PC-3 (cell line): ENCODE results near the gene DAAM1. TPM values are rescaled to one million over a fixed set of nuclear protein-coding genes. Genes with fewer than 3 reads are reported as not detected.

Source experiments
- ATAC-seq: fragments of 200-7000 bp; cut with Tn5 transposase; 2 replicates; pipeline ENCODE4 v1.9.1; 2020; ENCODE audit warnings: mild to moderate bottlenecking, moderate library complexity
- BruUV-seq: library from RNA; stranded (reverse); fragments of 400-500 nt; replicated peaks from 2 replicates; lab custom pipeline; 2021; lab: Mats Ljungman, UMichigan
- CTCF ChIA-PET: fragments of 300-600 bp; sonication (Branson Sonifier 250); formaldehyde crosslinking; loops from one replicate; lab custom pipeline; 2022; ENCODE audit warnings: antibody characterized with exemption; lab: Charles Lee
- POLR2A ChIA-PET: fragments of 300-600 bp; sonication (Branson Sonifier 250); formaldehyde crosslinking; loops from one replicate; lab custom pipeline; 2022; ENCODE audit warnings: antibody characterized with exemption; ENCODE audit not compliant: unreplicated experiment; lab: Charles Lee
- DNase-seq: peaks from one replicate; pipeline ENCODE4 v3.0.0-alpha.2; 2015
- H2AFZ ChIP-seq: fragments of 300-600 bp; sonication (generic); 2 replicates; pipeline ENCODE4 v1.6.0; 2016; ENCODE audit warnings: antibody characterized with exemption, low read length
- H3F3A ChIP-seq: fragments of 300-600 bp; sonication (generic); one replicate; pipeline ENCODE4 v1.6.0; 2017; ENCODE audit warnings: antibody characterized with exemption, low read length, control low read depth, mild to moderate bottlenecking; ENCODE audit not compliant: unreplicated experiment
- H3K27ac ChIP-seq: fragments of 300-600 bp; sonication (generic); 2 replicates; pipeline ENCODE4 v1.5.1; 2016; ENCODE audit warnings: mild to moderate bottlenecking, low read length
- H3K27me3 ChIP-seq: fragments of 300-600 bp; sonication (generic); 2 replicates; pipeline ENCODE4 v1.6.1; 2016; ENCODE audit warnings: low read length, mixed read lengths
- H3K36me3 ChIP-seq: fragments of 300-600 bp; sonication (generic); 2 replicates; pipeline ENCODE4 v1.6.1; 2016; ENCODE audit warnings: low read depth, mixed run types, low read length, mixed read lengths
- H3K4me1 ChIP-seq: fragments of 300-600 bp; sonication (generic); 2 replicates; pipeline ENCODE4 v1.5.1; 2016; ENCODE audit warnings: low read length; ENCODE audit not compliant: insufficient read depth
- H3K4me2 ChIP-seq: fragments of 300-600 bp; sonication (generic); 2 replicates; pipeline ENCODE4 v1.6.0; 2016; ENCODE audit warnings: low read length
- H3K4me3 ChIP-seq: fragments of 300-600 bp; sonication (generic); 2 replicates; pipeline ENCODE4 v1.5.1; 2016; ENCODE audit warnings: mild to moderate bottlenecking, low read length, mixed read lengths
- H3K79me2 ChIP-seq: fragments of 300-600 bp; sonication (generic); 2 replicates; pipeline ENCODE4 v1.6.1; 2017; ENCODE audit warnings: low read length, mixed read lengths
- H3K9ac ChIP-seq: fragments of 300-600 bp; sonication (generic); 2 replicates; pipeline ENCODE4 v1.6.0; 2016; ENCODE audit warnings: mild to moderate bottlenecking, low read length
- H3K9me2 ChIP-seq: fragments of 300-600 bp; sonication (generic); replicated peaks from 2 replicates; pipeline ENCODE4 v1.6.1; 2016; ENCODE audit warnings: mixed run types, low read length, mixed read lengths
- H3K9me3 ChIP-seq: fragments of 300-600 bp; sonication (generic); 2 replicates; pipeline ENCODE4 v1.6.1; 2016; ENCODE audit warnings: low read length, mixed read lengths
- H4K20me1 ChIP-seq: fragments of 300-600 bp; sonication (generic); 2 replicates; pipeline ENCODE4 v1.6.1; 2016; ENCODE audit warnings: low read length, mixed read lengths
- CTCF ChIP-seq: fragments of 300-600 bp; sonication (generic); conservative IDR thresholded peaks from 2 replicates; pipeline ENCODE4 v1.5.1; 2017; ENCODE audit warnings: antibody characterized with exemption, low read depth, mild to moderate bottlenecking, low read length
- EZH2 ChIP-seq: fragments of 300-600 bp; sonication (generic); IDR thresholded peaks from one replicate; pipeline ENCODE4 v1.6.1; 2017; ENCODE audit warnings: antibody characterized with exemption, mild to moderate bottlenecking, low read length; ENCODE audit not compliant: unreplicated experiment
- EZH2phosphoT487 ChIP-seq: fragments of 300-600 bp; sonication (generic); IDR thresholded peaks from 2 replicates; pipeline ENCODE4 v1.6.1; 2018; ENCODE audit warnings: mild to moderate bottlenecking, antibody characterized with exemption, low read length, borderline replicate concordance
- intact Hi-C: fragments of 100-400 bp; cut with micrococcal nuclease; formaldehyde crosslinking; loops from 2 replicates; pipeline ENCODE4 v1.9.0; 2023
- total RNA-seq: library from RNA; depleted of rRNA; stranded (reverse); fragments of >200 nt; gene quantifications from 2 replicates; pipeline ENCODE4 v1.2.3, GENCODE V29; 2014

Gene DAAM1
- total RNA-seq, 1 experiment from 2014 or later, result 32.7 TPM

- no peaks in the 10 kb centered on the region for H3K79me2 ChIP-seq
- H3K36me3 ChIP-seq, result peaks cover 3% of the 10 kb centered on the region; the same call in 1 of the 2 replicates
- no peak overlapping the region for H3K4me2 ChIP-seq
- H3K27me3 ChIP-seq, result no peaks in the 10 kb centered on the region
- no TSS peak for BruUV-seq
- H3K9me3 ChIP-seq, result no peaks in the 10 kb centered on the region
- TF ChIP-seq EZH2 (no peak), EZH2phosphoT487 (no peak), CTCF (no peak)
- no peak overlapping the region for H3K4me3 ChIP-seq
- no peak overlapping the region for H3K9ac ChIP-seq
- H3K27ac ChIP-seq, result no peak overlapping the region
- DNase-seq (no peak), ATAC-seq (peak; percentile 38)
- no peak overlapping the region for H2AFZ ChIP-seq
- H3F3A ChIP-seq, result no peaks in the 10 kb centered on the region
- H4K20me1 ChIP-seq, result no peaks in the 10 kb centered on the region
- H3K4me1 ChIP-seq, result peaks cover 12% of the 10 kb centered on the region
- ChIA-PET POLR2A (no interaction called here), CTCF (no interaction called here)
- no peaks in the 10 kb centered on the region for H3K9me2 ChIP-seq
- intact Hi-C loops, result no loop called here
Measured at GRCh38 chr14:59292028-59292427, 103.6 kb downstream of the DAAM1 start.

- peaks cover 12% of the 10 kb centered on the region for H3K4me1 ChIP-seq
- no peak overlapping the region for H3K4me2 ChIP-seq
- DNase-seq (no peak), ATAC-seq (no peak)
- H3F3A ChIP-seq, result no peaks in the 10 kb centered on the region
- no peaks in the 10 kb centered on the region for H4K20me1 ChIP-seq
- H3K27ac ChIP-seq, result no peak overlapping the region
- no peak for TF ChIP-seq EZH2
- no peak for TF ChIP-seq EZH2phosphoT487
- no peak for TF ChIP-seq CTCF
- H3K9ac ChIP-seq, result no peak overlapping the region
- ChIA-PET POLR2A (no interaction called here), CTCF (no interaction called here)
- no peaks in the 10 kb centered on the region for H3K27me3 ChIP-seq
- no peaks in the 10 kb centered on the region for H3K9me3 ChIP-seq
- no peak overlapping the region for H2AFZ ChIP-seq
- no peak overlapping the region for H3K4me3 ChIP-seq
- intact Hi-C loops, result no loop called here
- H3K79me2 ChIP-seq, result no peaks in the 10 kb centered on the region
- no peaks in the 10 kb centered on the region for H3K9me2 ChIP-seq
- BruUV-seq, result no TSS peak
- H3K36me3 ChIP-seq, result peaks cover 3% of the 10 kb centered on the region; the same call in 1 of the 2 replicates
Measured at GRCh38 chr14:59292921-59293534, 104.6 kb downstream of the DAAM1 start.

- no peak overlapping the region for H2AFZ ChIP-seq
- H3K9me2 ChIP-seq, result no peaks in the 10 kb centered on the region
- intact Hi-C loops, result no loop called here
- DNase-seq (peak; percentile 55), ATAC-seq (no peak)
- no peaks in the 10 kb centered on the region for H3K79me2 ChIP-seq
- H3F3A ChIP-seq, result no peaks in the 10 kb centered on the region
- no peak overlapping the region for H3K4me2 ChIP-seq
- ChIA-PET POLR2A (interaction anchor here (0.5 kb wide), 1 partner anchor 119 kb away, joined by 3 read pairs; no protein-coding TSS in a partner anchor), CTCF (interaction anchor here (0.6 kb wide), 1 partner anchor 16 kb away, joined by 5 read pairs; no protein-coding TSS in a partner anchor)
- TF ChIP-seq EZH2phosphoT487 (no peak), EZH2 (no peak), CTCF (no peak)
- peaks cover 3% of the 10 kb centered on the region; the same call in 1 of the 2 replicates for H3K36me3 ChIP-seq
- no peak overlapping the region for H3K4me3 ChIP-seq
- no peak overlapping the region for H3K27ac ChIP-seq
- H3K27me3 ChIP-seq, result no peaks in the 10 kb centered on the region
- H3K4me1 ChIP-seq, result peaks cover 12% of the 10 kb centered on the region
- BruUV-seq, result no TSS peak
- H4K20me1 ChIP-seq, result no peaks in the 10 kb centered on the region
- no peaks in the 10 kb centered on the region for H3K9me3 ChIP-seq
- no peak overlapping the region for H3K9ac ChIP-seq
Measured at GRCh38 chr14:59293935-59294661, 105.6 kb downstream of the DAAM1 start.
